DOHH2 (cell line): ENCODE measurements around the gene RASA3.

Source experiments
- H3F3A ChIP-seq: fragments of 200-600 bp; sonication (generic), shearing (Covaris generic); 2 replicates; pipeline ENCODE4 v1.6.0; 2016; ENCODE audit warnings: antibody characterized with exemption, mild to moderate bottlenecking; ENCODE audit not compliant: control insufficient read depth, insufficient read depth
- H3K27ac ChIP-seq: fragments of 200-600 bp; sonication (generic); 2 replicates; pipeline ENCODE4 v1.5.1; 2014; ENCODE audit warnings: low read depth, mild to moderate bottlenecking, low read length, moderate library complexity
- H3K27me3 ChIP-seq: fragments of 200-600 bp; sonication (generic); 2 replicates; pipeline ENCODE4 v1.6.1; 2014; ENCODE audit warnings: mild to moderate bottlenecking, low read length, mixed read lengths; ENCODE audit not compliant: control insufficient read depth
- H3K36me3 ChIP-seq: fragments of 200-600 bp; sonication (generic); 2 replicates; pipeline ENCODE4 v1.6.1; 2014; ENCODE audit warnings: mild to moderate bottlenecking, low read length, moderate library complexity, mixed read lengths; ENCODE audit not compliant: control insufficient read depth
- H3K4me1 ChIP-seq: fragments of 200-600 bp; sonication (generic); 2 replicates; pipeline ENCODE4 v1.6.1; 2014; ENCODE audit warnings: mild to moderate bottlenecking, low read length, mixed read lengths; ENCODE audit not compliant: control insufficient read depth
- H3K4me2 ChIP-seq: fragments of 200-600 bp; sonication (generic); 2 replicates; pipeline ENCODE4 v1.6.0; 2014; ENCODE audit warnings: mild to moderate bottlenecking, low read length, moderate library complexity
- H3K4me3 ChIP-seq: fragments of 200-600 bp; sonication (generic); 2 replicates; pipeline ENCODE4 v1.5.1; 2014; ENCODE audit warnings: mild to moderate bottlenecking, low read length, mixed read lengths
- H3K79me2 ChIP-seq: fragments of 200-600 bp; sonication (generic); 2 replicates; pipeline ENCODE4 v1.6.1; 2014; ENCODE audit warnings: mild to moderate bottlenecking, low read length, mixed read lengths; ENCODE audit not compliant: control insufficient read depth
- H3K9me2 ChIP-seq: fragments of 200-600 bp; sonication (generic); replicated peaks from 2 replicates; pipeline ENCODE4 v1.6.1; 2014; ENCODE audit warnings: mild to moderate bottlenecking, low read length, mixed read lengths; ENCODE audit not compliant: control insufficient read depth
- H3K9me3 ChIP-seq: fragments of 200-600 bp; sonication (generic); 2 replicates; pipeline ENCODE4 v1.6.1; 2014; ENCODE audit warnings: antibody characterized with exemption, low read length, mixed read lengths; ENCODE audit not compliant: control insufficient read depth, insufficient read depth
- H4K20me1 ChIP-seq: fragments of 200-600 bp; sonication (generic); 2 replicates; pipeline ENCODE4 v1.6.0; 2014; ENCODE audit warnings: low read depth, mild to moderate bottlenecking, antibody characterized with exemption, low read length, moderate library complexity; ENCODE audit not compliant: control insufficient read depth, insufficient read depth
- CTCF ChIP-seq: fragments of 200-600 bp; sonication (generic); IDR thresholded peaks from one replicate; pipeline ENCODE4 v1.5.1; 2014; ENCODE audit warnings: antibody characterized with exemption, mild to moderate bottlenecking, low read depth, low read length; ENCODE audit not compliant: poor library complexity, severe bottlenecking
- EZH2phosphoT487 ChIP-seq: fragments of 200-600 bp; sonication (generic); IDR thresholded peaks from 2 replicates; pipeline ENCODE4 v1.6.1; 2017; ENCODE audit warnings: borderline replicate concordance, mild to moderate bottlenecking, antibody characterized with exemption, low read length, moderate library complexity, mixed read lengths

The RASA3 gene

GRCh38 chr13:114131583-114132418 is 622 bp downstream of the RASA3 start:
- TF ChIP-seq CTCF (no peak), EZH2phosphoT487 (peak; percentile 55; the same call in 1 of the 2 replicates)
- Histone ChIP-seq H3K27me3 (peaks cover 42% of the 10 kb centered on the region), H3K9me2 (no peaks in the 10 kb centered on the region), H3K36me3 (no peaks in the 10 kb centered on the region), H3K9me3 (no peaks in the 10 kb centered on the region), H3K79me2 (no peaks in the 10 kb centered on the region), H4K20me1 (peaks cover 10% of the 10 kb centered on the region), H3K27ac (no peak overlapping the region), H3F3A (peaks cover 19% of the 10 kb centered on the region), H3K4me1 (peaks cover 55% of the 10 kb centered on the region), H3K4me2 (peak overlapping the region; percentile 74), H3K4me3 (peak overlapping the region; percentile 60)

- Histone ChIP-seq H3K79me2 (no peaks in the 10 kb centered on the region), H3K27ac (no peak overlapping the region), H4K20me1 (peaks cover 10% of the 10 kb centered on the region), H3K27me3 (peaks cover 42% of the 10 kb centered on the region), H3K4me1 (peaks cover 55% of the 10 kb centered on the region), H3K4me2 (peak overlapping the region; percentile 74), H3K9me3 (no peaks in the 10 kb centered on the region), H3F3A (peaks cover 19% of the 10 kb centered on the region), H3K9me2 (no peaks in the 10 kb centered on the region), H3K4me3 (peak overlapping the region; percentile 60), H3K36me3 (no peaks in the 10 kb centered on the region)
- TF ChIP-seq CTCF: no peak
Measured at GRCh38 chr13:114130837-114131582, 1.4 kb downstream of the RASA3 start.

GRCh38 chr13:114130131-114130836 is 2.1 kb downstream of the RASA3 start:
- H3K9me2 ChIP-seq: no peaks in the 10 kb centered on the region
- H3K36me3 ChIP-seq: no peaks in the 10 kb centered on the region
- H3K27me3 ChIP-seq: peaks cover 39% of the 10 kb centered on the region
- no peaks in the 10 kb centered on the region for H3K9me3 ChIP-seq
- peaks cover 55% of the 10 kb centered on the region for H3K4me1 ChIP-seq
- no peaks in the 10 kb centered on the region for H3K79me2 ChIP-seq
- H3K27ac ChIP-seq: peak overlapping the region; percentile 63; the same call in 1 of the 2 replicates
- H3K4me2 ChIP-seq: peak overlapping the region; percentile 74
- peaks cover 19% of the 10 kb centered on the region for H3F3A ChIP-seq
- H3K4me3 ChIP-seq: peak overlapping the region; percentile 63; the same call in 1 of the 2 replicates
- TF ChIP-seq EZH2phosphoT487 (no peak), CTCF (no peak)
- H4K20me1 ChIP-seq: peaks cover 10% of the 10 kb centered on the region
